KMS-11 (cell line): ENCODE results near the gene SAFB2.

Source experiments
- H2AFZ ChIP-seq: fragments of 200-600 bp; sonication (generic); 2 replicates; pipeline ENCODE4 v1.6.1; 2016; ENCODE audit warnings: antibody characterized with exemption, mixed run types, low read depth
- H3K27ac ChIP-seq: fragments of 200-600 bp; sonication (generic); 2 replicates; pipeline ENCODE4 v1.6.1; 2016; ENCODE audit warnings: mild to moderate bottlenecking, mixed run types
- H3K27me3 ChIP-seq: fragments of 200-600 bp; sonication (generic); 2 replicates; pipeline ENCODE4 v1.6.1; 2017; ENCODE audit warnings: mild to moderate bottlenecking, low read depth, mixed run types, moderate library complexity; ENCODE audit not compliant: insufficient read depth
- H3K36me3 ChIP-seq: fragments of 200-600 bp; sonication (generic); 2 replicates; pipeline ENCODE4 v1.6.1; 2017; ENCODE audit warnings: mild to moderate bottlenecking, mixed run types; ENCODE audit not compliant: insufficient read depth
- H3K4me1 ChIP-seq: fragments of 200-600 bp; sonication (generic); 2 replicates; pipeline ENCODE4 v1.6.1; 2016; ENCODE audit warnings: mild to moderate bottlenecking, low read depth, mixed run types; ENCODE audit not compliant: poor library complexity, severe bottlenecking
- H3K4me2 ChIP-seq: fragments of 200-600 bp; sonication (generic); 2 replicates; pipeline ENCODE4 v1.7.0; 2016; ENCODE audit warnings: mild to moderate bottlenecking, mixed run types
- H3K4me3 ChIP-seq: fragments of 200-600 bp; sonication (generic); IDR thresholded peaks from 2 replicates; pipeline ENCODE4 v1.6.1; 2017; ENCODE audit warnings: low read depth, low read length, mixed read lengths; ENCODE audit not compliant: insufficient read depth
- H3K79me2 ChIP-seq: fragments of 200-600 bp; sonication (generic); 2 replicates; pipeline ENCODE4 v1.6.1; 2016; ENCODE audit warnings: low read depth, mixed run types; ENCODE audit not compliant: insufficient read depth
- H3K9ac ChIP-seq: fragments of 200-600 bp; sonication (generic); 2 replicates; pipeline ENCODE4 v1.6.1; 2016; ENCODE audit warnings: mild to moderate bottlenecking, mixed run types
- H4K20me1 ChIP-seq: fragments of 200-600 bp; sonication (generic); 2 replicates; pipeline ENCODE4 v1.6.1; 2016; ENCODE audit warnings: mild to moderate bottlenecking, mixed run types; ENCODE audit not compliant: insufficient read depth
- CTCF ChIP-seq: fragments of 200-600 bp; sonication (generic); conservative IDR thresholded peaks from 2 replicates; pipeline ENCODE4 v1.6.1; 2017; ENCODE audit warnings: low read depth, mild to moderate bottlenecking, antibody characterized with exemption, low read length, moderate library complexity, mixed read lengths

Gene SAFB2

GRCh38 chr19:5661483-5661882, 38.9 kb upstream of the SAFB2 start:
- Histone ChIP-seq H2AFZ (no peak overlapping the region), H3K27me3 (no peaks in the 10 kb centered on the region), H3K4me3 (no peak overlapping the region), H3K9ac (no peak overlapping the region), H3K4me2 (no peak overlapping the region), H4K20me1 (no peaks in the 10 kb centered on the region), H3K79me2 (no peaks in the 10 kb centered on the region), H3K4me1 (peaks cover 8% of the 10 kb centered on the region), H3K36me3 (no peaks in the 10 kb centered on the region), H3K27ac (no peak overlapping the region)
- no peak for TF ChIP-seq CTCF

GRCh38 chr19:5655412-5655811, 32.8 kb upstream of the SAFB2 start:
- no peaks in the 10 kb centered on the region for H3K27me3 ChIP-seq
- H3K9ac ChIP-seq = no peak overlapping the region
- no peak overlapping the region for H3K4me2 ChIP-seq
- TF ChIP-seq CTCF = no peak
- H3K79me2 ChIP-seq = no peaks in the 10 kb centered on the region
- H3K27ac ChIP-seq = no peak overlapping the region
- no peak overlapping the region for H3K4me3 ChIP-seq
- peaks cover 14% of the 10 kb centered on the region; the same call in 1 of the 2 replicates for H3K36me3 ChIP-seq
- no peaks in the 10 kb centered on the region for H3K4me1 ChIP-seq
- no peaks in the 10 kb centered on the region for H4K20me1 ChIP-seq
- no peak overlapping the region for H2AFZ ChIP-seq

GRCh38 chr19:5654931-5655330, 32.4 kb upstream of the SAFB2 start:
- no peak overlapping the region for H3K27ac ChIP-seq
- peaks cover 16% of the 10 kb centered on the region; the same call in 1 of the 2 replicates for H3K36me3 ChIP-seq
- H3K4me2 ChIP-seq = no peak overlapping the region

GRCh38 chr19:5652261-5652660, 29.7 kb upstream of the SAFB2 start:
- H2AFZ ChIP-seq = no peak overlapping the region
- H3K4me1 ChIP-seq = no peaks in the 10 kb centered on the region
- H3K79me2 ChIP-seq = no peaks in the 10 kb centered on the region
- TF ChIP-seq CTCF = no peak
- H4K20me1 ChIP-seq = no peaks in the 10 kb centered on the region
- no peak overlapping the region for H3K4me2 ChIP-seq
- H3K36me3 ChIP-seq = peaks cover 26% of the 10 kb centered on the region; the same call in 1 of the 2 replicates
- no peak overlapping the region for H3K27ac ChIP-seq
- no peak overlapping the region for H3K4me3 ChIP-seq
- no peaks in the 10 kb centered on the region for H3K27me3 ChIP-seq
- no peak overlapping the region for H3K9ac ChIP-seq

More at GRCh38 chr19:5654931-5655330, 32.4 kb upstream of the SAFB2 start:
- H3K9ac ChIP-seq = no peak overlapping the region
- no peaks in the 10 kb centered on the region for H3K27me3 ChIP-seq
- no peak overlapping the region for H3K4me3 ChIP-seq
- no peak overlapping the region for H2AFZ ChIP-seq
- no peaks in the 10 kb centered on the region for H3K79me2 ChIP-seq
- no peak for TF ChIP-seq CTCF
- H3K4me1 ChIP-seq = no peaks in the 10 kb centered on the region
- no peaks in the 10 kb centered on the region for H4K20me1 ChIP-seq
